Kidney (tissue), 14 donors: ENCODE measurements around the gene MYH13. TPM values are rescaled to one million over a fixed set of nuclear protein-coding genes. Genes with fewer than 3 reads are reported as not detected.

Experiments
- DNase-seq, 5 donors: peaks; one replicate each; pipeline ENCODE4 v3.0.0-alpha.2; 2013 to 2020
- FAIRE-seq: peaks from 2 replicates; lab custom pipeline; 2012; peaks lifted over from hg19 to GRCh38; lab: Jason Lieb, UNC
- H3K27ac ChIP-seq, 2 donors: one replicate each; pipeline ENCODE4 v1.7.0; 2013; ENCODE audit warnings: low read depth in 2 of 2, low read length in 2 of 2, inconsistent platforms in 1 of 2
- H3K27me3 ChIP-seq: one replicate; pipeline ENCODE4 v1.7.1; 2013; ENCODE audit warnings: low read length, inconsistent platforms; ENCODE audit not compliant: control insufficient read depth, insufficient read depth
- H3K36me3 ChIP-seq, 3 donors: one replicate each; pipeline versions ENCODE4 v1.7.0 to v1.7.1; 2013; ENCODE audit warnings: low read length in 3 of 3, control low read depth in 1 of 3, inconsistent platforms in 1 of 3; ENCODE audit not compliant: insufficient read depth in 3 of 3, control insufficient read depth in 2 of 3
- H3K4me1 ChIP-seq, 3 donors: one replicate each; pipeline versions ENCODE4 v1.7.0 to v1.7.1; 2013; ENCODE audit warnings: low read length in 3 of 3, inconsistent platforms in 1 of 3, low read depth in 1 of 3; ENCODE audit not compliant: control insufficient read depth in 2 of 3, insufficient read depth in 2 of 3
- H3K4me3 ChIP-seq, 3 donors: one replicate each; pipeline versions ENCODE4 v1.7.0 to v1.8.1; 2013; ENCODE audit warnings: low read length in 3 of 3, control low read depth in 1 of 3, inconsistent platforms in 1 of 3
- H3K9ac ChIP-seq, 3 donors: one replicate each; pipeline versions ENCODE4 v1.7.0 to v1.7.1; 2013; ENCODE audit warnings: low read length in 3 of 3, control low read depth in 1 of 3, inconsistent platforms in 1 of 3
- H3K9me3 ChIP-seq, 3 donors: one replicate each; pipeline versions ENCODE4 v1.7.0 to v1.7.1; 2013; ENCODE audit warnings: low read length in 3 of 3, control low read depth in 1 of 3, inconsistent platforms in 1 of 3; ENCODE audit not compliant: control insufficient read depth in 2 of 3, insufficient read depth in 1 of 3
- CTCF ChIP-seq: IDR thresholded peaks from 3 replicates; pipeline ENCODE4 v1.5.1; 2012; ENCODE audit warnings: mild to moderate bottlenecking, moderate library complexity, borderline replicate concordance; ENCODE audit not compliant: insufficient read depth; ENCODE audit errors: extremely low read depth
- intact Hi-C: fragments of 100-400 bp; cut with DNase I; formaldehyde crosslinking; loops from one replicate; pipeline ENCODE4 v1.11.1; 2022
- polyA plus RNA-seq: library from polyadenylated mRNA; stranded (reverse); fragments of 350-450 nt; fragmentation: Illumina TruSeq; extraction: RNeasy Lipid Tissue Mini Kit (QIAGEN cat#74804); gene quantifications from one replicate; pipeline ENCODE4 v1.2.3, GENCODE V29; 2014; ENCODE audit warnings: low read depth, low replicate concordance; ENCODE audit not compliant: insufficient read depth
- total RNA-seq: library from RNA; stranded (reverse); fragmentation: NEBNext Ultra II Directional; extraction: Animal tissue kit (Norgen Biotek cat#: 25700); gene quantifications from one replicate; pipeline ENCODE4 v1.2.1, GENCODE V29; 2021
- donor health status: control.
- donor health status: control.
- donor health status: control.
- donor health status: control.
- donor health status: control.
- donor health status: DM: yes; HTN: yes; CAD: no.
- donor health status: Normal renal cell carcinoma (clear cell type).

The MYH13 gene
- total and polyA plus RNA-seq, 2 donors from 2014 or later = not detected

- H3K9me3 ChIP-seq = no peaks in the 10 kb centered on the region
- FAIRE-seq (no peak), DNase-seq (peak in 2 of 5 donors; percentile 45 to 50)
- no peak for TF ChIP-seq CTCF
- H3K27me3 ChIP-seq = no peaks in the 10 kb centered on the region
- no peaks in the 10 kb centered on the region for H3K36me3 ChIP-seq
- no peak overlapping the region for H3K27ac ChIP-seq
- H3K9ac ChIP-seq = no peak overlapping the region
- H3K4me3 ChIP-seq = no peak overlapping the region
- intact Hi-C loops = no loop called here
- H3K4me1 ChIP-seq = no peaks in the 10 kb centered on the region
Measured at GRCh38 chr17:10380631-10381408, 8.0 kb upstream of the MYH13 start.

GRCh38 chr17:10370016-10370608 lies 2.7 kb downstream of the MYH13 start:
- no peaks in the 10 kb centered on the region for H3K9me3 ChIP-seq
- no peaks in the 10 kb centered on the region for H3K36me3 ChIP-seq
- no peak overlapping the region for H3K27ac ChIP-seq
- intact Hi-C loops = no loop called here
- no peak for FAIRE-seq
- H3K27me3 ChIP-seq = no peaks in the 10 kb centered on the region
- no peak for TF ChIP-seq CTCF
- no peak overlapping the region for H3K9ac ChIP-seq
- no peak for DNase-seq
- no peak overlapping the region for H3K4me3 ChIP-seq
- H3K4me1 ChIP-seq = no peaks in the 10 kb centered on the region

GRCh38 chr17:10369239-10369638 lies 3.6 kb downstream of the MYH13 start:
- TF ChIP-seq CTCF = no peak
- Histone ChIP-seq H3K27ac (no peak overlapping the region), H3K27me3 (no peaks in the 10 kb centered on the region), H3K36me3 (no peaks in the 10 kb centered on the region), H3K9me3 (no peaks in the 10 kb centered on the region), H3K4me3 (no peak overlapping the region), H3K9ac (no peak overlapping the region), H3K4me1 (no peaks in the 10 kb centered on the region)
- FAIRE-seq (no peak), DNase-seq (no peak)
- intact Hi-C loops = no loop called here
